HG03139 (cell line): Measurements from ENCODE around the gene XPO5.
"Not testable (repeated sequence)": the region's sequence is repeated elsewhere in the genome, so short reads cannot be mapped to it uniquely, and the experiment has no call there.

Experiments
- ATAC-seq: cut with Tn5 transposase; IDR thresholded peaks from one replicate; pipeline ENCODE4 v1.9.1; 2021; ENCODE audit not compliant: unreplicated experiment

The XPO5 gene

DNA sequence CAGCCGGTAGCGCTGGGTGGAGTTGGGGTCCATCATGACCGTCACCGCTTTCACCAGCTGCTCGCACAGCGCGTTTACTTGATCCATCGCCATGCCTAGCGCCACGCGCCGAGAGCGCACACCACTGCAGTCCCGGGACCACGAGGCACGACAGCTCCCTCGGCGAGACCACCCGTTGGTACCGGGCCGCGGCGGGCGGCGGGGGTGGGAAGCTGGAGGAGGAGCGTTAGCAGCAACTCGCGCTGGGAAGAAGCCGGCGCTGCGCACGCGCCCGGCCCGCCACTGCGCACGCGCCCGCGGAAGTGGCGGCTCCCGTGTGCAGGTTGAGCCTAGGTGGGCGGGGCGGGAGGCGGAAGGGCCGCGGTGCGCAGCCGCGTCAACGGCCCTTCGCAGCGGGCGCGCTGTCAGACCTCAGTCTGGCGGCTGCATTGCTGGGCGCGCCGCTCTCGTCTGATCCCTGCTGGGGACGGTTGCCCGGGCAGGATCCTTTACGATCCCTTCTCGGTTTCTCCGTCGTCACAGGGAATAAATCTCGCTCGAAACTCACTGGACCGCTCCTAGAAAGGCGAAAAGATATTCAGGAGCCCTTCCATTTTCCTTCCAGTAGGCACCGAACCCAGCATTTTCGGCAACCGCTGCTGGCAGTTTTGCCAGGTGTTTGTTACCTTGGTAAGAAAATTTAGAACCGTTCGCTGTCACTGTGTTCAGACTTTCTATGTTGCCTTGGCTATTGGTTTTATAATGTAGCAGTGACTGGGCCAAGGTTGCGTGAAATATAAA lies at the start of gene XPO5, which contains the start of gene POLH:
Gene XPO5, minus strand, starts transcription at position 267 of the 780 bp plus-strand sequence. Its CDS starts 174 bp downstream, at position 93.
Gene POLH, plus strand, starts transcription at position 414 of the 780 bp plus-strand sequence. CDS start 6,135 bp downstream, outside the sequence.
- ATAC-seq = peak; percentile 87

DNA sequence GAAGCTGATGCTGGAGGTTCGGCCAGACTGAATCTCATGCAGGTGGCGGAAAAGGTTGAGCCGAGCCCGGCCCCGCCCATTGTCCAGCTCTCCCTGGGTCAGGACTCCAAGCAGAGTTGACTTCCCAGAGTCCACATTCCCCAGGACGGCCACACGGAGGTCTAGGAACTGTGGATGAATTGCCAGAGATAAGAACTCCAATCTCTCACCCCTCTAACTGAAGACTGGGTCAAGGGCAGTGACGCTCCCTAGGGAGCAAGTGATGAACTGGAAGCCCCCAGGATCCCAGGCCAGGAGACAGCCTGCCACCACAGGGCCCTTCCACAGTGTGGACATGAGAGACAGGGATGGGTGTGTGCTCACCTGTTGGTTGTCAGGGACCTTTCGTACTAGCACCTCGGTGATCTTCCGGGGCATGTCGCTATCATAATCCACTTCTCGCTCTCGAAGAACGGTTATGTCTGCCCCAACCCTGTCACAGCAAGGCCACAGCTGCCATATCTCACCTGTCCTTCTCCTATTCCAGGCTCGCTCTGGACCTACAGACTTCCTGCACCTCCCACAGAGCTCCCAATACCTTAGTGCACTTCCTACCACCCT lies 49.7 kb upstream of the XPO5 start:
- no peak for ATAC-seq

DNA sequence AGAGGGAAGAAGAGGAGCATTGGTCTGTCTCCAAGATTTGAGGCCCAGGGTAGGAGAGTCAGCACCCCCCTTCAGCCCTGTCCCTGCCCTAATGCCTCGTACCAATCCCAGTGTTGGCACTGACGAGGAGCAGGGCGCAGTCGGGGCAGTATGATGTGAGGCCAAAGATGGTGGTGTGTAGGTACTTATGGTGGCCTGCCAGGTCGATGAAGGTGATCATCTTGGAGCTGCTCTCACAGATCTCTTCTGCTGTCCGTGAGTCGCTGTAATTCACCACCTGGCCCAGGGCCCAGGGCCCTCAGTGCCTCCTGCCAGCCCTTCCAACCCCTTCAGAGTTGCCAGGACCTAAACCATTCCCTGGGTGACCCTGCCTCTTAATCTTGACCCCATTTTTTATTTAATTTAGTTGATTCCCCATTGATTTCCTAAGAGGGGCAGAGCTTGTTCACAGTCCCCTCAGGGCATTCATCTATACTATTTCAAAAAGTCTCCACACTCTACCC lies 49.0 kb upstream of the XPO5 start:
- no peak for ATAC-seq

DNA sequence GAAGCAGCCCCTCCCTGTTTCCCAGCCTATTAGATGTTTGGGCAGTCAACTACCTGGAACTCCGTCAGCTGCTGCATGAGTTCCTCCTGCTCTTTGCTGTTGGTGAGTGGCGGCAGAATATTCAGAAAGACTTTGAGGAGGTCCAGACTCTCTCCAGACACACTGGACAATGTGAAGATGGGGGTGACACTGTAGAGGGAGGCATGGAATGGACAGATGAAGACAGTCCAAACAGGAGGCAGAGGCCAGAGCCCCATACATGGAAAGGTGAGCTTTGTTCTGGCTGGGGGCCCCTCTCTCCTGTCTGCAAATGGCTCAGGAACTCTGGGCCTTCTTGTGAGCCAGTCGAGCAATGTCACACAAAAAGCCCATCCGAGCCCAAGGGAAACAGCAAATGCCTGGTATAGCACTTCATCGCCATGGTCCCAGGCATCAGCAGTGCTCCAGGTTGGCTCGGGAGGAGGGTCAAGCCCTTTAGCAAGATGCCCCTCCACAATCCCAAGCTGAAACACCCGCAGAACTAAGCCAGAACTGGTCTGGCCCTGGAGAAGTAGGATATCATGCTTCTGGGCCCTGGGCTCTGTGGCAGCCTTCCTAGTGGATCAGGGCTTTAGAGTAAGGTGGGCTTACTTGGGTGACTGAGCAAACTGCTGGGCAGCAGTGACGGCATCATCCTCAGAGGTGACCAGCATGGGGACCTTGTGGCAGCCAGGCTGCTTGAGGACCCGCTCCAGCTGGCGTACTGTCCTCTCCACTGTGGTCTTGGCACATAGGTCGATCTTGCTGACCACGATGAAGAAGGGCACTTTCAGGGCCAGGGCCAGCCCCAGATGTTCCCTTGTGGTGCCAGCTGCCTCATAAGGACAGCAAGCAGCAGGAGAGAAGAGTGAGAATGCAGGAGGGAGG lies 48.3 kb upstream of the XPO5 start:
- ATAC-seq = no peak

DNA sequence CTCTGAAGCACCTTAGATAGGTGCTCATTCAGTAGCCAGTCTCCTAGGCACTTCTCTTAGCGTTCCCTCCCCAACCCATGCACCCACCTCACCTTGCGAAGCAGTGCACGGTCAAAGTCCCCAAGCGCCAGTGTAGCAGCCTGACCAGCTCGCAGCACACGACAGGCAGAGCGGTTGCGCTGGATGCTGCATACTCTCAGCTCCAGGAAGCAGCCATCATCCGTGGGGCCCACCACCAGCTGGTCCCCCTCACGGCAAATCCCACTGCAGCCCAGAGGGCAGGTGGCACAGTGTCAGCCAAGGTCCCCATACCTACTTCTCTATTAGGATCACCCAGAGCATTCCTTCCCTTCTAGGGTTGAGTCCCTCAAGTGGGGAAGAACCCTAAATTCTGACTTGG lies 46.7 kb upstream of the XPO5 start:
- no peak for ATAC-seq

DNA sequence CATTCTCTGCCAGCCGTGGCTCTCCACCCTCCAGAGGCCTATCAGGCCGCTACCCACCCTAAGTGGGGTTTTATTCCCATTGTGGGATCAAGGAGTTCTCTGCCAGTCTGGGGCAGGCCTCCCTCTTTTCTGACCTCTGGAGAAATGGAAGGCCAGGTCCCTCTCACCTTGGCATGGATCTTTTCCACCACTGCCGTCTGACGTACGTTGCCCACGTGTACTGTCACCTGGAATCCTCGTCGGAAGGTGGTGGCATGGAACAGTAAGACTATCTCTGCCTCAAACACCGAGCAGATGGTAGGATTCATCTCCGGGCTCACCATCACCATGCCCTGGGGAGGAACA lies 46.0 kb upstream of the XPO5 start:
- ATAC-seq = no peak

DNA sequence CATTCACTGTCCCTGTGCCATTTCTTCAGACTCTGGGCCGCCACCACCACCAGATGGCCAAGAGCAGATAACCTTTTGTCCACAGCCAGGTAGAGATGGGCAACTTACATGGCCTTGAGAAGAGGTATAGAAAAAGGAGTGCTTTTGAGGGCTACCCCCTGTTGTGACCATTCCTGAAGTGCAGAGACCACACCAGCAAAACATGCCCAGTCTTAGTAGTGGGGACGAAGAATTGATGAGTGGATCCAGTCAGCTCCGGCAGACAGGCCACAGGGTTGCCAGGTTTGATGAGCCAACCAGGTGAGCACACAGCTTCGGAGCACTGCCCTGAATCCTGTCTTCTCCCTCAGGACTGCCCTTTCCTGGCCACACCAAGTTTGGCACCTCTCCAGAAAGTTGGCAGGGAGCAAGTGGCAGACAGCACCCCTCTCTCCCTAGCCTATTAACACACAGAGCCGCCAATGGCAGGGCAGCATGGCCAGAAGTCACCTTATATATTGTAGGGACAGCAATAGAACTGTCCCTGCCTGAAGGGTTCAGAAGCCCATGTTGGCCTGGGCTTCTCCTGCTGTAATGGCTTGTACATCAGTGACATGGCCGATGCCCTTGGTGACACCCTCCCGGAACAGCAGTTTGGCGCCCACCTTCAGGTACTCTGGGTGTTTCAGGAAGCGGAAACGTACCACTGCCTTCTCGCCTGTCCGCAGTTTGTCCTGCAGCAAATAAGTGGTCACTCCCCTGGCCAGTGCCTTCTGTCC lies 45.4 kb upstream of the XPO5 start:
- no peak for ATAC-seq

DNA sequence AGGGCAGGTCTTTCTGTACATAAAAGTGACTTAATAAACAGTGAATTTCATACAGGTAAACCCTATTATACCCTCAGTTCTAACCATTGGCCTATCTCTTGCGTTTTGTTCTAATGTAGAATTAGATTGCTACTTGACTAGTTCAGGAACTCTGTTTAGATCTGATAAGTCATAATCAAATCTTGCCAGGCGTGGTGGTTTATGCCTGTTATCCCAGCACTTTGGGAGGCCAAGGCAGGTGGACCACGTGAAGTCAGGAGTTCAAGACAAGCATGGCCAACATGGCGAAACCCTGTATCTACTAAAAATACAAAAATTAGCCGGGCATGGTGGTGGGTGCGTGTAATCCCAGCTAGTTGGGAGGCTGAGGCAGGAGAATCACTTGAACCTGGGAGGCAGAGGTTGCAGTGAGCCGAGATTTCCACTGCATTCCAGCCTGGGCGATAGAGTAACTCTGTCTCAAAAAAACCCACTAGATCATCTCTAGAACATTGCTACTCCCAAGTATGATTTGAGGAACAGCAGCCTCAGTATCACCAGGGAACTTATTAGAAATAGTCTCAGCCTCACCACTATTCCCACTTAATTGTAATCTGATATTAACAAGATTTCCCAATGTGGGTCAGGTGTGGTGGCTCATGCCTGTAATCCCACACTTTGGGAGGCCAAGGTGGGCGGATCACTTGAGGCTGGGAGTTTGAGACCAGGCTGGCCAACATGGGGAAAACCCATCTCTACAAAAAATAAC lies 41.1 kb upstream of the XPO5 start:
- no peak for ATAC-seq

DNA sequence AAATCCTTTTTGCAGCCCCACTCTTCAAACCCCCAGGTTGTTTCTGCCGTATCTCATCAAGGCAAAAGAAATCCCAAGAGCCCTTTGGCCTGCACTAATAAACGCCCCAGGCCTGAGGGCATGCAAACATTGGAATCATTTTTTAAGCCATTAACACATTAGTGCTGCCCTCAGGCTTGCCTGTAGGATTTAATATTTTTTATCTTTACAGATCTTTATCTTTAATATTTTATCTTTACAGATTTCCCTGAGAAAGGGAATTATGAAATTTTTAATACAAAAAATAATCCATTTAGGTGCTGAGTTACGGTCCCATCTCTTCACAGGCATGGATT lies 38.5 kb upstream of the XPO5 start:
- no peak for ATAC-seq

DNA sequence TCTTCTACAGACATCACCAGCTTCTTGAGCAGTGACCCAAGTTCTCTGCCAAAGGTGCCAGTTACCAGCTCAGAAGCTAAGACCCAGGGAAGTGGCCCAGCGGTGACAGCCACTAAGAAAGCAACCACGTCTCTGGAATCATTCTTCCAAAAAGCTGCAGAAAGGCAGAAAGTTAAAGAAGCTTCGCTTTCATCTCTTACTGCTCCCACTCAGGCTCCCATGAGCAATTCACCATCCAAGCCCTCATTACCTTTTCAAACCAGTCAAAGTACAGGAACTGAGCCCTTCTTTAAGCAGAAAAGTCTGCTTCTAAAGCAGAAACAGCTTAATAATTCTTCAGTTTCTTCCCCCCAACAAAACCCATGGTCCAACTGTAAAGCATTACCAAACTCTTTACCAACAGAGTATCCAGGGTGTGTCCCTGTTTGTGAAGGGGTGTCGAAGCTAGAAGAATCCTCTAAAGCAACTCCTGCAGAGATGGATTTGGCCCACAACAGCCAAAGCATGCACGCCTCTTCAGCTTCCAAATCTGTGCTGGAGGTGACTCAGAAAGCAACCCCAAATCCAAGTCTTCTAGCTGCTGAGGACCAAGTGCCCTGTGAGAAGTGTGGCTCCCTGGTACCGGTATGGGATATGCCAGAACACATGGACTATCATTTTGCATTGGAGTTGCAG lies 38.0 kb upstream of the XPO5 start:
- no peak for ATAC-seq

DNA sequence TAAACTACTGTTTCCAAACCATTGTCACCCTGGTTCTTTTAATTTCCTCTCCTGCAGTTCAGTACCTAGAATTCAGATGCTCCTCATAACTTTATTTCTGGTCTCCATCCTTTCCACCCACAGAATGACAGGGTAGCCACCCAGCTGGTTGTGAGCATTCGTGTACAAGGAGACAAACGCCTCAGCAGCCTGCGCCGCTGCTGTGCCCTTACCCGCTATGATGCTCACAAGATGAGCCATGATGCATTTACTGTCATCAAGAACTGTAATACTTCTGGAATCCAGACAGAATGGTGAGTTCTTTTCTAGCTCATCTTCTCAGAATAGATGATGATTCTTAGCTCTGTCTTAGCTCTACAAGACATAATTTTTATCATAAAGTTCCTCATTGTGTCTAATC lies 34.6 kb upstream of the XPO5 start:
- no peak for ATAC-seq

DNA sequence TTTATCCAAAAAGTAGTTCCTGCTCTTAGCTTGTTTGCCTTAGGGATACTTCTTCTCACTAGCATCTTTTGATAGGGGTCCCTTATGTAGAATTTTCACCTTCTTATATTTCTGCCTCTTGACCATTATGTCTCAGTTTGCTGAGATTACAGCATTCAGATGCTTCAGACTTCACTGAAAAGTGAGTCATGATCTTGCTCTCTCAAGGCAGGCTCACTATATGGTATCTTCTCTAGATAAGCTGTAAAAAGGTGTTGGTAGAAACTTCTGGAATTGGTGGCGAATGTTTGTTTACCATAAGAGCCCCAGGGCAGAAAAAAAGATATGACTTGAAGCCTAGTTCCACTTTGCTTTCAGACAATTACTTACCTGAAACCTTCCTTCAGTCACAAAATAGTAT lies 33.6 kb upstream of the XPO5 start:
- no peak for ATAC-seq

DNA sequence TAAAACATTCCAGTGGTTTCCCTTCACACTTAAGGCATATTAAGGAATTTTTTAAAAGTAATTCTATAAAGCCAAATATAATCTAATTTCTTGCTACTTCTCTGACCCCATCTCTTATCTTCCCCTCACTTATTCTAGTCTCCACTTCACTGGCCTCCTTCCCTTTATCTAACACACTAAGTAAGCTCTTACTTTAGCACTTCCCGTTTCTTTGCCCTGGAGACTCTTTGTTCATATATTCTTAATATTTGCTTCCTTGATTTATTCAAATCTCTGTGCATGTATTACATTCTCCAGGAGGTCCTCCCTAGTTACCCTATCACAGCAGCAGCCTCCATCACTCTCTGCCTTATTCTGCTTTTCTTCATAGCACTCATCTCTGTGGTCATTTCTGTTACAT lies 33.0 kb upstream of the XPO5 start:
- no peak for ATAC-seq

DNA sequence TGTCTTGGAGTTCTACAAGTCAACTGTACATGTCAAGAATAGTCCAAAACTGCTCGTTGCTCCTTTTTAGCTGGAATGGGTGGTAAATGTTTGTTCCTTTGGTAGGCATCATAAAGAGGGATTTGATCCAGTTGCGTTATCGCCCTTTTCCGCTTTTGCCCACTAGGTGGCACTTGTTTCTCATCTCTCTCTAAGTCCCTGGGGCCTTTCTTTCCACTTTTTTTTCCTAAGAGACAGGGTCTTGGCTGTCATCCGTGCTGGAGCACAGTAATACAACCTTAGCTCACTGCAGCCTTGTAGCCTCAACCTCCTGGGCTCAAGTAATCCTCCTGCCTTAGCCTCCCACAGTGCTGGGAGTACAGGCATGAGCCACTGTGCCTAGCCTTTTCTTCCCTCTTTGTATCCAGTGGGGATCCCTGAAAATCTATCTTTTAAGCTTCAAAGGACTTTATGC lies 32.5 kb upstream of the XPO5 start:
- no peak for ATAC-seq

DNA sequence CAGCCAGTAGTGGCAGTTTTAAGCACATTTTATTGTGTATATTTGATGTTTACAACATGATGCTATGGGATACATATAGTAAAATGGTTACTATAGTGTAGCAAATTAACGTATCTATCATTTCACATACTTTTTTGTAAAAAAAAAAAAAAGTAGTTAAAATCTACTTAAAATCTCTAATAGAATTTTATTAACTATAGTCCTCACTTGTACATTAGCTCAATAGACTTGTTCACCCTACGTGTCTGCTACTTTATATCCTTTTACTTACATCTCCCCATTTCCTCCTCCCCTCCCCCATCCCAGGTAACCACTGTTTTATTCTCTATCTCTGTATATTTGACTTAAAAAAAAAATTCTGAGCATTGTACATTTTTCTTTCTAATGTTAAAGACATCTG lies 30.2 kb upstream of the XPO5 start:
- ATAC-seq = no peak

DNA sequence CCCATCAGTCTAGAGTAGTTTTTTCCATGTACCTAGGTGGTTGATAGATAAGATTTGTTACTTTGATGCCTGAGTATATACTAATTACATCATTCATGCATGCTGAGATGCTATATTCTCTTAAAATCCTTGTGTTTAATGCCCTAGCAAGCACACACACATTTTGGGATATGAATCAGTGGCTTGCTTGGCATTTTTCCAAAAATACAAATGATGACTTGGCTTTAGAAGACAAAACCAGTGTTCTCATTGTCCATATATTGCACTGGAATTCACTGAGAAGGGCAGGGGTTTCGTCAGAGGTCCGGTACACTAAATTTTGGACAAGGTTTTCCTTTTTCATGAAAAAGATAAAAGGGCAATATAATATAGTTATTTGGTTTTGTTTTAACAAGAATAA lies 28.3 kb upstream of the XPO5 start:
- ATAC-seq = no peak

DNA sequence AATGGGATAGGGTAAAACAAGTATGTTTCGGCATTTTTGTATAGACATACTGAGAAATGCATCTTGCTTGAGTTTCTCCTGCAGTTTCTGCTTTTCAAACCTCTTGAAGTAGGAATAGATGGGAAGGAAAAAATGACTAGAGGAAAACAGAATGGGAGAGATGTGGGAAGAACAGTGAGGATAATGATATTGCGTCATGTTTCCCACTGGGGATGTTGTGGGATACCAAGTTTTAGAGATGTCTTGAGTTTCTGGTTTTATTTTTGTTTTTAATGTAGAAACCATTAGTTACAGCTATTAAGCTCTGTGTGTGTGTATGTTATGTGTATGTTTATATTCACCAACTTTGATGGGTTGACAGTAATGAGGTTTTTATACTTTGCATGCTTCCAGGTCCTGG lies 24.8 kb upstream of the XPO5 start:
- ATAC-seq = no peak

DNA sequence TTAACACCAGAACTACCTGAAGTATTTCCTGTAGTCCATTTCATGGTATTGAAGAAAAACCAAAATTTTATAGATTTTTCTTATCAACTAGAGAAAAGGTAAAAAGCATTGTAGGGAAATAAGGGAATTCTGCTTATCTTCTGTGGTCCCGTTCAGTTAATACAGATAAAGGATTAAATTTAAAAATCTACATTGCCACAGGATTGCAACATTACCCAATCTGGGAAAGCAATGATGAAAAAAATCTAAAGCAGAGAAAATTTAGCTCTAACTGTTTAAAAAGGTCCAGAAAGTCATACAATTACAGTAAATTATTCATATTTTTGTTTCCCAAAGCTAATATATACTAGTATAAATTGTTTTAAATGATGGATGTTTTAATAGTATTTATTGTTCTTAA lies 18.1 kb upstream of the XPO5 start:
- no peak for ATAC-seq

DNA sequence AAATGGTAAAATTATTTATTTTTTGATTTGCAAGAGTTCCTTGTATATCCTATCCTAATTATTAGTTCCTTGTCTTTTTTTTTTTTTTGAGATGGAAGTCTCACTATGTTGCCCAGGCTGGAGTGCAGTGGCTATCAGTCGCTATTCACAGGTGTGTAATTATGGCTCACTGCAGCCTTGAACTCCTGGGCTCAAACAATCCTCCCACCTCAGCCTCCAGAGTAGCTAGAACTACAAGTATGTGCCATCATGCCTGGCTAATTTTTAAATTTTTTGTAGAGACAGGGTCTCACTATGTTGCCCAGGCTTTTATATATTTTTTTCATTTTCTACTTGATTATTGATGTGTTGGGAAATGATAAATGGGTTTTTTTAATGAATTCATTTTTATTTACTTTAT lies 13.7 kb upstream of the XPO5 start:
- ATAC-seq = not testable (repeated sequence)

DNA sequence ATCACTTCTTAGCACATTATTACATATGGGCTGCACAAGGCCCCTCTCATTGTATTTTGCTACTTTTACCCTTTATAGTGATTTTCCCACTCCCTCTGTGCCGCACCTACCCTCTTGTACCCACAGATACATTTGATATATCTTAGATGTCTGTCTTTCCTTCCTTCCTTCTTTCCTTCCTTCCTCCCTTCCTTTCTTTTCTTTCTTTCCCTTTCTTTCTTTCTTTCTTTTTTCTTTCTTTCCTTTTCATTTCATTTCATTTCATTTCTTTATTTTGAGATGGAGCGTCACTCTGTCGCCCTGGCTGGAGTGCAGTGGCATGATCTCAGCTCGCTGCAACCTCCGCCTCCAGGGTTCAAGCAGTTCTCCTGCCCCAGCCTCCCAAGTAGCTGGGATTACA lies 12.4 kb upstream of the XPO5 start:
- no peak for ATAC-seq
